Effector CD8-positive, alpha-beta T cell (primary cell): ENCODE data around the gene SCN4B.
"Not testable (repeated sequence)": the region's sequence is repeated elsewhere in the genome, so short reads cannot be mapped to it uniquely, and the experiment has no call there.

Source experiments
- DNase-seq: peaks from one replicate; lab custom pipeline; 2025; lab: John Stamatoyannopoulos, UW
- total RNA-seq, 4 experiments: gene quantifications; one replicate each; lab custom pipeline; 2026; lab: John Stamatoyannopoulos, UW

Gene SCN4B, protein sequence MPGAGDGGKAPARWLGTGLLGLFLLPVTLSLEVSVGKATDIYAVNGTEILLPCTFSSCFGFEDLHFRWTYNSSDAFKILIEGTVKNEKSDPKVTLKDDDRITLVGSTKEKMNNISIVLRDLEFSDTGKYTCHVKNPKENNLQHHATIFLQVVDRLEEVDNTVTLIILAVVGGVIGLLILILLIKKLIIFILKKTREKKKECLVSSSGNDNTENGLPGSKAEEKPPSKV
- total RNA-seq: 0 to 0.62 (median 0.09) reads per million in 4 experiments

DNA sequence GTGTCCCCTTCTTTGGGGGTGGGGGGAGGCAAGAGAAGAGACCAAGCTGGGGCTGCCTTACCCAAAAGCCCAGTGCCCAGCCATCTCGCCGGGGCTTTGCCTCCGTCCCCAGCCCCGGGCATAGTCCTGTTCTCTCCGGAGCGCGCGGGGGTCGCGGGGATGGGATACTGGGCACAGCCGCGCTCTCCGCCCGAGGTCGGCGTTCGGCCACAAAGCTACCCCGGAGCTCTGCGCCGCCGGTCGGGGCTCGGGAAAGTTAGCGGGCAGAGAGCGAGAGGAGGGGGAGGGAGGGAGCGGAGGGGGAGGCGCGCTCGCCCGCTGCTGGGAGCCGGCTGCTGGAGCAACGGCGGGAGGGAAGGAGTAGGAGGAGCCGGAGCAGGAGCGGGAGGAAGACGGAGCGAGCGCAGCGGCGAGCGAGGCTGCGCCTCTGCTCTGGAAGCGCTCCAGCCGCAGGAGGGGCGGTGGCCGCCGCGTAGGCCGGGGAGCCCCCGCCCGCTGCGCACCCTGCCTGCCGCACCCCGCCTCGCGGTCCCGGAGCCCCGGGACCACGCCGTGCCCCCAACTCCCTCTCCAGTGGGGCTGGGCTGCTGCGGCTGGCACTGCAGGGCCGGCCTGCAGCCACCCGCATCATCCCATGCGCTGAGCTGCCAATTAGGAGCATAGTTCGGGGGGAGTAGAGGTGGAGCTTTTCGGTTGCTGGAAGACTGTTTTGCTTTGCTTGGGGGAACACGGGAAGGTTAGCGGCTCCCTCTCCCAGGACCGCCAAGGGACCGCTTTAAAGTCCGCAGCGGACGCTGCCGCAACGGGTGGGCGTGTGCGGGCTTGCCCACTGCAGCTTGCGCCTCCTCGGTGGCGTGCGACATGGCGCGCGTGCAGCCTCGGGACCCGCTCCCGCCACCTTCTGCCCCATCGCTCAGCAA, at the start of gene SCN4B:
TSS of gene SCN4B (minus strand) at position 272 of the 920 bp plus-strand sequence. CDS start at position 122, 150 bp downstream.
- DNase-seq: no peak

DNA sequence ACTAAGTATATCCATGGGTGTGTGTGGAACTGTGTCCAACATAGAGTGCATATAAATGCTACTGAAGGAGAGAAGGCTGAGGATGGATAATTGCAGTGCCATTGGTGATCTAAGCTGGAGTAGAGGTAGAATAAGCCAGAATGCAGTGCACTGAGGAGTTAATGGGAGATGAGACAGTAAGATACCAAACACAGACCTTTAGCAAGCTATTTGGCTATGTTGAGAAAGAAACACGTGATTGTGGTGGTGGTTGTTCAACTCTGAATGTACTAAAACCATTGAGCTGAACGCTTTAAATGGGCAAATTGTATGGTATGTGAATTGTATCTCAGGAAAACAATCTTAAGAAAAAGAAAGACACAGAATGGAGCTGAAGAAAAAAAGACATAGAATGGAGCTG, 49.3 kb upstream of the SCN4B start:
- DNase-seq: no peak

DNA sequence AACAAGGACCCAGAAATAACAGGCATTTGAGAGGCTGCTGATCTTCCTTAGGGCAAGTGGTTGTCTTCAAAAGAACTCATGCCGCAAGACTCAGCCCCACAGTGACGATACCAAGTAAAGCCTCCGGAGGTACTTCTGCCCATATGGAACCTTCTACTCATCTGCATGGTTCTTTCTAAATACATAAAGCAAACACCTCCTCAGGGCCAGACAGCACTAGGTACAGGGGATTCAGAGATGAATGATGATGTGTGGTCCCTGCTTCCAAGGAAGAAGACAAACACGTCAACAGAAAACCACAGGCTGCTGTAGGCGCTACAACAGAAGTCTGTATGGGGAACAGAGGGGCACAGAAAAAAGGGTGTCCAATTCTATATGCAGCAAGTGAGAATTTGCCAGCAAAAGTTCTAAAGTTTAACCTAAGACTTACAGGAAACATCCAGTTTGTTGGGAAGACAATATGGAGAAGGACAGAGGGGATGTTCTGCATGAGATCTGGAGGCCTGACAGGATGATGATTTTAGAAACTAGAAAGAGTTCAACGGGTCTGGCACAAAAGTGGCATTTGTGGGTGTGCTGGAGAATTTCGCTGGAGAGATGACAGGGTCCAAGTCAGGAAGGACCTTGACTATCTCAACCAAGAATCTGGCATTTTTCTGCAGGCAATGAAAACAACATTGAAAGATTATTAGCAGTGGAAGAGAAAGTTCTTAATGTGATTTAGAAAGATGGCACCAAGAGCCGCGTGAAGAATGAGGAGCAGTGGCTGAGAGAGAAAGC, 48.5 kb upstream of the SCN4B start:
- peak; percentile 17 for DNase-seq

DNA sequence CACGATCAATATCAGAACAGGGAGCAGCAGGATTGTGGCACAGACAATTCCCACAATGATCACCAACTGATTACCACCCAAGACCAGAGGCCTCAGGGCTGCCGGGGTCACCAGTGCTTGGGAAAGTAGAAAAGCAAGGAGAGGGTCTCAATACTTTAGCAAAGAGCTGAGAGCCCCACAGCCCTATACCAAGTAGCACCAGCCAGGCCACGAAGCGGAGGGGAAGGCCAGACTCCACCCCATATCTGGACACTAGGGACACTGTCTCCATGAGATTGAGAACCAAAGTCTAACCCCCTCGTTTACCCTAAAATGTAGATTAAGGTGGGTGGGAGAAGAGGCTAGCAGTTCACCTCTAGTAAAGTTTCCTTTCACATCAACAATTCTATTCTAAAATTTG, 47.9 kb upstream of the SCN4B start:
- DNase-seq: no peak

DNA sequence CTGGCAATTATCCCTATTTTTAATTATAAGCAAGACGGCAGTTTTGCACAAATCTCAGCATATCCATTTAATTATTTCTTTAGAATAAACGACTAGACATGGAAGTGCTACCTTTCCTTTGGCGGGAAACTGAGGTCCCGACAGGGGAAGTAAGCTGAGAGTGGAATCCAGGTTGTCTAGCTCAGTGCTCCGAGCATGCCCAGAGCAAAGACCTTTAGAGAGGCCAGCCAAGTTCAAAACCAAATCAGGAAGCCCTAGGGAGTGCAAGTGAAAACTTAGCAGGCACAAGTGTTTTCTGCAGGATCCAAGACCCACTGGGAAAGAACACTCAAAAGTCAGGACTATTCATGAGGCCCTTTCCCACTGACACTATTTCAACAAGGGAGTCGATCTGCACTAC, 46.5 kb upstream of the SCN4B start:
- no peak for DNase-seq

DNA sequence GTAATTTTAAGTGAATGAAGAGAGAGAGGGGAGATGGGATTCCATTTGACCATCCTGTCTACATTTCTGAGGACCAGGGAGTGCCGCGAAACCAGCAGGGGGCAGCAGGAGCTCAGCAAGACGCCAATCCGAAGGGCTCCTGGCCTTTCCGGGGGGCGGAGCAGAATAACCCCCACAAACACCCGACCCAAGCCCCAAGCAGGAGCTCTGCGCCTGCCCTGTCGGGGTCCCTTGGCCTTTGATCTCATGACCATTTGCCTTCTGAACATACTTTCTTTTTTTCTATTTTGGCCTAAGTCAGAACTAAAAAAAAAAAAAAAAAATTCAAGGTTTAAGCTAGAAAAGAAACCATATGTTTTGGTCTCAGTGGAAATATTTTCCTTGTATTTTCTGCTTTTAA, 45.7 kb upstream of the SCN4B start:
- peak; percentile 74 for DNase-seq

DNA sequence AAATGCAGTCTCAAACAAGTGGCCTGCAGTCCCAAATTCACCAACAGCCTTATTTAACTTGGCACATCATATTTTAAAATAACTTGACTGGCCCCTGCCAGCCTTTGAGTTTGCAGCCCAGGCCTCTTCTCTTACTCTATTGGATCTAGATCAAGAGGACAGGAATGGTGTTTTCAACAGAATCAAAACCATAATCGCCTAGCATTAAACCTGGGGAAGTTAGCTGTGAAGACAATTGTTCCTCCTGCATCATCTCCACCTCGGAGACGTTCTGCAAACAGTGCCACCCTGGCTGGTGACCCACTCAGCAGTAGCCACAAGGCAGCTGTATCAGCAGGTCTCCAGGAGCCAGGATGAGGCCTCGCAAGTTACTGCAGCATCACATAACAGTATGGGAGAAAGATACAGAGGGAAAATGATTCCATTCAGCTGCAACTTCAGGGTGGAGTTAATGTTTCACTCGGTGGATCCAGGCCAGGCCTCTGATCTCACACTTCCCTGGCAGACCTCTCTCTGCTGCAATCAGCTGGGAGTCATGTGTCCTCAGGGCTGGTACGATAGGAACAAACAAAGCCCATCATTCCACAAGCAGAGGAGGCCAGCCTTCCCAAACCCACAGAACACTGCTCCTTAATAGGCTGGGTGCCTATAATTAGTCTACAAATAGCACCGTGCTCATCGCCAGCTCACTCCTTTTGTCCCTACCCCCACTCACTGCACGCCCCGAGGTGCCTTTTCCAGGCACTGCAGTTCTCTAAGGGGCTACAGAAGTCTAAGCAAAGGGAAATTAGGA, 42.4 kb upstream of the SCN4B start:
- DNase-seq: no peak

DNA sequence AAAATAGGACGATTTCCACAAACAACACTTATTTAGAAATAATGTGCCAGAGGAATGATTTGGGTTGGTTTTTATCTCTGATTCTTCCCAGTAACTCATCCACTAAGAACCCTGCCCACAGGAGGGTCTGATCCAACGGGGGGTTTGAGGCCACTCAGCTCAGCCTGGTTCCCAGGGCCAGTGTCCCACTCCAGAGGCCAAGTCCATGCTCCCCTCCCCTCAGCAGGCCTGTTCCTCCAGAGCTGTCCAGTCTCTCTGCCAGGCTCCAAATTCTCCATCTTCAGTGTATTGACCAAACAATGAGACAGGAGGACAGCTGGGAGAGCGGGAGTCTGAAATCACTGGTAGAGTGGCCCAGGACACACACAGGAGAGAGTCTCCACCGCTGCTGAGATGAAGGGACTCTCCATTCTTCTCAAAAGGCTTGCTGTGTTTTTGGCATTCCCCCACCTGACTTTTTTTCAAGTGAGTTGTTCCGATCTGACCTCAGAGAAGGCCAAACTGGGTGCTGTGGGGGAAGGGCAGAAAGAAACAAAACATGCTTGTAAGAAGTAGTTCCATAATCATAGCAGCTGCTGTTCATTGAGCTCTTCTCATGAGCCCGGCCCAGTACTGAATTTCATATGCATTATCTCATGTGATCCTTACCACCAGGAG, 41.4 kb upstream of the SCN4B start:
- no peak for DNase-seq

DNA sequence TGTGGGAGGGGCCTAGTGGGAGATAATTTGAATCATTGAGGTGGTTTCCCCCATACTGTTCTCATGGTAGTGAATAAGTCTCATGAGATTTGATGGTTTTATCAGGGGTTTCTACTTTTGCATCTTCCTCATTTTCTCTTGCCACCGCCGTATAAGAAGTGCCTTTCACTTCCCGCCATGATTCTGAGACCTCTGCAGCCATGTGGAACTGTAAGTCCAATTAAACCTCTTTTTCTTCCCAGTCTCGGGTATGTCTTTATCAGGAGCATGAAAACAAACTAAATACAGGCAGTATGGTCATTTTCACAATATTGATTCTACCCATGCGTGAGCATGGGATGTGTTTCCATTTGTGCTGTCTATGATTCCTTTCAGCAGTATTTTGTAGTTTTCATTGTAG, 40.2 kb upstream of the SCN4B start:
- DNase-seq: not testable (repeated sequence)

DNA sequence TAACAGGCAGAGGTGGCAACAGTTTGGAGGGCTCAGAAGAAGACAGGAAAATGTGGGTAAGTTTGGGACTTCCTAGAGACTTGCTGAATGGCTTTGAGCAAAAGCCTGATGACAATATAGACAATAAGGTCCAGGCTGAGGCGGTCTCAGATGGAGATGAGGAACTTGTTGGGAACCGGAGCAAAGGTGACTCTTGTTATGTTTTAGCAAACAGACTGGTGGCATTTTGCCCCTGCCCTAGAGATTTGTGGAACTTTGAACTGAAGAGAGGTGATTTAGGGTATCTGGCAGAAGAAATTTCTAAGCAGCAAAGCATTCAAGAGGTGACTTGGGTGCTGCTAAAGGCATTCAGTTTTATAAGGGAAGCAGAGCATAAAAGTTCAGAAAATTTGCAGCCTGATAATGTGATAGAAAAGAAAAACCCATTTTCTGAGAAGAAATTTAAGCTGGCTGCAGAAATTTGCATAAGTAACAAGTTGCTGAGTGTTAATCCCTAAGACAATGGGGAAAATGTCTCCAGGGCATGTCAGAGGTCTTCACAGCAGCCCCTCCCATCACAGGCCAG, 38.4 kb upstream of the SCN4B start:
- not testable (repeated sequence) for DNase-seq

DNA sequence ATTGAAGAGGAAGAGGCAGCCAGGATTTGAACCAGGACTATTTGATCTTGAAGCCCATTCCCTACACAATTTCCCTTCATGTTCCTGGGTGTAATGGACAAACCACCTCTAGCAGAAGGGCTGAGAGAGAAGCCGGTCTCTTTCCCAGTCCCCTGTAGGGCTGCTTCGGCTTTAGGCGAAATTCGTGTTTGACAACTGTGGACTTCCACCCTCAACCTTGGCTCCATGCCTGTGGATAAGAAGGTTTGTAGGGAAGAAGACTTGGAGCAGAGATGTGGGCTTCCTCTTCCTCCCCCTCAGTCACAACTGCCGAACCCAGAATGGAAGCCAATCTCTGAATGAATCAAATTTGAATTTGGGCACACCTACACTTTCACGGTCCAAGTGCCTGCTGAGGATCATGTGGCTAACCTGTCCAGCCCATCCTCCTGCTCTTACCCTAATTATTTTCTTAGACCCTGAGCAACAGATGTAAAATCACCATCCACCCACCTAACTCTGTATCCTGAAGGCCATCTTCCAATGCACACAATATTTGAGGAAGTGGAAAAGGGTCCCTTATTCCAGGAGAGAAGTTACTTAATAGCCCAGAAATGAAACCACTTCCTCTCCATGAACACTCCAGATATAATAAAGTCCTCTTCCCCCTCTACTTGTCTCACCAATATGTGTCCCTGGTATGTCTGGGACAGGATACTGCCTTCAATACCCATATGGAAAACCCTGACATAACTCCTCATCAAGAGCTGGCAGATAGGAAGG, 33.9 kb upstream of the SCN4B start:
- no peak for DNase-seq

DNA sequence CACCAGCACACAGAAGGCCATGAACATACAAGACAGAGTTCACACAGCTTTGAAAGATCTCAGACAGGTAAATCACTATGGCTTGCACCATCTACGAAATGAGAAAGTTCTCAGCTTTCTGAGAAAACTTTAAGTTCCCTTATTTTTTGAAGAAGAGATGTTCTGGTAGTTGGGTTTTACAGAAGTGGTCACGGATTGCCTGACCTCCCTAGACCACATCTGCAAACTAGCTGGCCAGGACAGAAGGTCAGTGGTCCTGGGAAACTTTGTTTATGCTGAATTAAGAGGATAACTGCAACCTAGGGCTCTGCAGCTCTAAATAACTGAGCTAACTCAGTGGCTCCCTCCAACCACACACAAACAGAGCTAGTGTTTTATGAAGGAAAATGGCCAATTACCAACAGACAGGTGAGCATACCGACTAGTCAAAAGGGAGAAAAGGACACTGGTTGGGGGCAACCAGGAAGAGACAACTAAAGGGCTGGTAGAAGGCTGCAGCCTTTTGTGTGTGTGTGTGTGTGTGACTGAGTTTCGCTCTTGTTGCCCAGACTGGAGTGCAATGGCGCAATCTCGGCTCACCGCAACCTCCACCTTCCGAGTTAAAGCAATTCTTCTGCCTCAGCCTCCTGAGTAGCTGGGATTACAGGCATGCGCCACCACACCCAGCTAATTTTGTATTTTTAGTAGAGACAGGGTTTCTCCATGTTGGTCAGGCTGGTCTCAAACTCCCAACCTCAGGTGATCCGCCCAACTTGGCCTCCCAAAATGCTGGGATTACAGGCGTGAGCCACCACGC, 32.4 kb upstream of the SCN4B start:
- DNase-seq: no peak

DNA sequence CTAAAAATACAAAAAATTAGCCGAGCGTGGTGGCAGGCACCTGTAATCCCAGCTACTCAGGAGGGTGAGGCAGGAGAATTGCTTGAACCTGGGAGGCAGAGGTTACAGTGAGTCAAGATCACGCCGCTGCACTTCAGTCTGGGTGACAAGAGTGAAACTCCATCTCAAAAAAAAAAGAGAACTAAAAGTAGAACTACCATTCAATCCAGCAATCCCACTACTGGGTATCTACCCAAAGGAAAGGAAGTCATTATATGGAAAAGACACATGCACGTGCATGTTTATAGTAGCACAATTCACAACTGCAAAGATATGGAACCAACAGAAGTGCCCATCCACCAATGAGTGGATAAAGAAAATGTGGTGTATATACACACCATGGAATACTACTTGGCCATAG, 31.1 kb upstream of the SCN4B start:
- not testable (repeated sequence) for DNase-seq

DNA sequence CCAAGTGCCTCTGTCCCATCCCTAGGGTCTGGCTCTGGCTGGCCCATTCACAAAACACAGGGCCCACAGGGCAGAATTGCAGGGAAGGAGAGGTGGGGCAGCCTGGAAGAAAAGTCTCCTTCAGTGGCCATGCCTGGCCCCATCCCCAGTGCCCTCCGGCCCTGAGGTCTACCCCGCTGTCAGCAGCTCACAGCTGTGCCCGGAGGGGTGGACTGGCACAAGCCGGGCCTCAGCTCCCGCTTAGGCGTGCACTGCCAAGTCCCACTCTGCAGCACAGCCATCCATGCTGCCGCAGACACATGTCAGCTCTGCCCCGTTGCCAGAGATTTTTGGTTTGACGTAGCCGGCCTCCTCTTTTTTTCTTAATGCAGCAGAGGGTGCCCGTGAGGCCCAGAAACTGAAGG, 27.7 kb upstream of the SCN4B start:
- no peak for DNase-seq

DNA sequence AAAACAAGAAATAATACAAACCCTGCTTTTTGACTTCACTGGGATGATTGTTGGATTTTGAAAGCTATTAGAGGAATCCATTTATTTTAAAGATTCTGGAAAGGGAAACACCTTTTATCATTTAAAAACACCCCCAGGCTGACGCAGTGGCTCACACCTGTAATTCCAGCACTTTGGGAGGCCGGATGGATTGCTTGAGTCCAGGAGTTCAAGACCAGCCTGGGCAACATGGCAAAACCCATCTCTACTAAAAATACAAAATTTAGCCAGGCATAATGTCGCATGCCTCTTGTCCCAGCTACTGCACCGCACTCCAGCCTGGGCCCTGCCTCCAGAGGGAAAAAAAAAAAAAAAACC, 24.1 kb upstream of the SCN4B start:
- no peak for DNase-seq

DNA sequence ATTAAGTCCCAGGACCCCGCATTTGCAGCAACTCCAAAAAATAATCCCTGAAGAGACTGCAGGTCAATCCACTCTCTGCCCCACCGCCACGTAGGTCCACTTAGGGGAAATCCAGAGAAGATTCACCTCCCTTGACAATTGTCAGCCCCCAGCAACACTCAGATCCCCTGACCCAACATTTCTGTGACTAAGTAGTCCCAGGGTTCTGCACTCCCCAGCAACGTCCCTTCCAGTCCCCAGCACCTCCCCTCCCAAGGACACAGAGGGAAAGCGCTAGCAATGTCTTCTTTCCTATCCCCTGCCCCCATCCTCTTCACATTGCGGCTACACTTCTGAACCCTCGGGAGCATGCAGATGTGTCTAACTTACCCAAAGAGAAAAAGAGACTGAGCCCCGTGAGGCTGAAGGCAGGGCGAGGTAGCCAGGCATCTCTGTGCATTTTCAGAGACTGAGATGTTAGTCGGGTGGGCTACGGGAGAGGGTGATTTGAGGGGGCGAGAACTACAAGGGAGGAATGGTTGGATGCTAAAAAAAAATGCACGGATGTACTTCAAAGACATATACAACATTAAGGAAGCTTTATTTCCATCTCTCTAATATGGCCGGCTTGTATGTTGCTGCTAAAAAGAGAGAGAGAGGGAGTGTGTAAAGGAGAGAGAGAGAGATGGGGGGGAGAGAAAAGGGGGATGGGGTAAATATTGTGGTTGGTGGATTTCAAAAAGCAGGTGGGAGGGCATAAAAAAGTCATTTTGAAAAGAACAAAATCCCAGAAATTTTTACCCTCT, 23.6 kb upstream of the SCN4B start, which contains the start of gene SCN2B:
TSS of gene SCN2B (minus strand) at position 647 of the 785 bp plus-strand sequence. CDS start at position 439, 208 bp downstream.
- no peak for DNase-seq

DNA sequence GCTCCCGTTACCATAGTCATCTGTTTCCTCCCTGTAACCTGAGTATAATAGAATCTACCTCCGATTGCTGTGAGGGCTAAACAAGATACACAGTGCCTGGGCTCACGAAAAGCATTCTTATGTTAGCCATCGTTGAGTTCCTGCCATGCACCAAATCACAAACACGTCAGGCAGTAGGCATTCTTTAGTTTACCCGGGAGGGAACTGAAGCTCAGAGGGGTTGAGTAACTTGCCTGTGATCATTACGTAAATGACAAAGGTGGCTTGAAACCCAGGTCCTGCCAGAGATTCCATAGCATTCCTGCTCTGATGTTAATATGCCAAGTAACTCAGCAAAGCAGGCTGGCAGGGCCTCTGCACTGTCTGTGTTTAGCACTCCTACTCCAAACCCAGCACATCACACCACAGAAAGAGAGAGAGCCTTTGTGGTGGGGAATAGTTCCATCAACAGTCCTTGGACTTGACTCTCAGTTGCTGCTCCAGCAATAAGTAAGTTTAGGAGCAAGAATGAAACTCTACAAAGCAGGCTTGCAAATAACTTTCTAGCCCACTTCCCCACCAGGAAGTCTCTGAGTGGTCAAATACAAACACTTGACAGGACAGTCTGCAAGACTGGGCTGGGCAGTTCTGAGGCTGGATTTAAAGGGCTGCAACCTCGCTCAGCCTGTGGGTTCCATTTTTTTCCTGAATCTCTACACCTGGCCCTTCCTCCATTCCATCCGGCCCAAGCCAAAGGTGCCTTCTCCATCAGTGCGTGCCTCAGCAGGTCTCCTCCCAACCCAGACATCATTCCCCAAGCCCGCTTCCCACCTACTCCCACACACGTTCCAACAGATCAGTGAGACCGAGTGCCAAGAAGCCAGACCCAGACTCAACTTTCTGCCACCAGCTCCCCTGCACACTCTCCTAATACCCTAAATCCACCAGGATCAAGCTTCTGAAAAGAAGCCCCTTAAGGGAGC, 22.7 kb upstream of the SCN4B start:
- no peak for DNase-seq
